ENCODE results near the gene MYO9B.

Gene MYO9B

GRCh38 chr19:17060802-17061201, 14.8 kb upstream of the MYO9B start:
- no peak for DNase-seq

GRCh38 chr19:17061205-17061604, 14.4 kb upstream of the MYO9B start:
- DNase-seq = no peak

- DNase-seq = no peak
Measured at GRCh38 chr19:17061691-17062090, 13.9 kb upstream of the MYO9B start.

GRCh38 chr19:17063428-17063827, 12.1 kb upstream of the MYO9B start:
- DNase-seq = no peak

GRCh38 chr19:17069193-17069592, 6.4 kb upstream of the MYO9B start:
- DNase-seq = no peak

GRCh38 chr19:17070421-17070820, 5.2 kb upstream of the MYO9B start:
- no peak for DNase-seq

GRCh38 chr19:17070912-17071311, 4.7 kb upstream of the MYO9B start:
- DNase-seq = no peak

- DNase-seq = no peak
Measured at GRCh38 chr19:17073869-17074633, 1.5 kb upstream of the MYO9B start.

GRCh38 chr19:17074634-17075034, 943 bp upstream of the MYO9B start:
- no peak for DNase-seq

GRCh38 chr19:17075864-17076542, 426 bp downstream of the MYO9B start:
- peak; percentile 83 for DNase-seq

GRCh38 chr19:17076543-17076991, 990 bp downstream of the MYO9B start:
- no peak for DNase-seq

GRCh38 chr19:17077447-17078028, 2.0 kb downstream of the MYO9B start:
- DNase-seq = no peak

- DNase-seq = no peak
Measured at GRCh38 chr19:17078036-17078919, 2.7 kb downstream of the MYO9B start.

GRCh38 chr19:17078920-17079709, 3.5 kb downstream of the MYO9B start:
- DNase-seq = peak; percentile 71

GRCh38 chr19:17079710-17080439, 4.3 kb downstream of the MYO9B start:
- DNase-seq = peak; percentile 87

- no peak for DNase-seq
Measured at GRCh38 chr19:17080440-17080801, 4.8 kb downstream of the MYO9B start.

GRCh38 chr19:17081672-17082630, 6.4 kb downstream of the MYO9B start:
- no peak for DNase-seq

GRCh38 chr19:17086120-17086519, 10.5 kb downstream of the MYO9B start:
- DNase-seq = no peak

- no peak for DNase-seq
Measured at GRCh38 chr19:17086834-17087233, 11.3 kb downstream of the MYO9B start.

- DNase-seq = no peak
Measured at GRCh38 chr19:17088552-17088951, 13.0 kb downstream of the MYO9B start.

Measured in eye (tissue), 1 donor.